HepG2 (cell line): ENCODE data around the gene C12orf60. TPM values are rescaled to one million over a fixed set of nuclear protein-coding genes. Genes with fewer than 3 reads are reported as not detected.

Experiments
- AGO2 ChIP-seq: fragments of 200-400 bp; formaldehyde crosslinking; optimal IDR thresholded peaks from 2 replicates; pipeline ENCODE3; 2017; ENCODE audit warnings: mild to moderate bottlenecking, low read depth, low read length, moderate library complexity
- ARNTL ChIP-seq: sonication (generic); formaldehyde crosslinking; IDR thresholded peaks from 2 replicates; pipeline ENCODE4 v1.4.0; 2020; ENCODE audit warnings: mild to moderate bottlenecking, missing genetic modification reagents
- DR1 ChIP-seq: sonication (generic); formaldehyde crosslinking; IDR thresholded peaks from 2 replicates; pipeline ENCODE4 v1.8.0; 2021; ENCODE audit warnings: mild to moderate bottlenecking, missing genetic modification reagents, inconsistent platforms
- EED ChIP-seq: sonication (generic); formaldehyde crosslinking; IDR thresholded peaks from 2 replicates; pipeline ENCODE4 v1.5.0; 2020; ENCODE audit warnings: mild to moderate bottlenecking, missing genetic modification reagents
- FOXK2 ChIP-seq: fragments of 450-650 bp; IDR thresholded peaks from 2 replicates; pipeline ENCODE4 v1.6.1; 2016
- FOXP1 ChIP-seq, 2 experiments: fragments of 450-650 bp in 1 of 2; IDR thresholded peaks; 2 replicates each; pipeline ENCODE4 v1.6.1; 2017 to 2018; ENCODE audit warnings: antibody characterized with exemption in 1 of 2
- IKZF1 ChIP-seq: fragments of 450-650 bp; IDR thresholded peaks from 2 replicates; pipeline ENCODE4 v1.7.1; 2016
- JUNB ChIP-seq: sonication (generic); formaldehyde crosslinking; IDR thresholded peaks from 2 replicates; pipeline ENCODE4 v1.8.0; 2022; ENCODE audit warnings: missing genetic modification reagents, mild to moderate bottlenecking, borderline replicate concordance
- KLF11 ChIP-seq: IDR thresholded peaks from 2 replicates; pipeline ENCODE4 v1.6.1; 2016; ENCODE audit warnings: missing compliant biosample characterization
- MTA3 ChIP-seq: sonication (generic); formaldehyde crosslinking; IDR thresholded peaks from 2 replicates; pipeline ENCODE4 v1.4.0; 2020; ENCODE audit warnings: missing genetic modification reagents
- PAWR ChIP-seq: sonication (generic); formaldehyde crosslinking; IDR thresholded peaks from 2 replicates; pipeline ENCODE4 v1.4.0; 2020; ENCODE audit warnings: missing genetic modification reagents, mild to moderate bottlenecking, borderline replicate concordance
- TMF1 ChIP-seq: sonication (generic); formaldehyde crosslinking; IDR thresholded peaks from 2 replicates; pipeline ENCODE4 v1.8.1; 2022; ENCODE audit warnings: low read depth, missing genetic modification reagents
- ZFP36 ChIP-seq: fragments of 150-350 bp; IDR thresholded peaks from 2 replicates; pipeline ENCODE4 v1.6.1; 2018; ENCODE audit warnings: borderline replicate concordance, low read length, low read depth; ENCODE audit not compliant: partially characterized antibody
- ZNF12 ChIP-seq: sonication (generic); formaldehyde crosslinking; IDR thresholded peaks from 2 replicates; pipeline ENCODE4 v1.5.0; 2020; ENCODE audit warnings: missing genetic modification reagents
- ZNF3 ChIP-seq: IDR thresholded peaks from 2 replicates; pipeline ENCODE4 v1.7.0; 2017; ENCODE audit warnings: inconsistent platforms
- ZNF431 ChIP-seq: sonication (generic); formaldehyde crosslinking; IDR thresholded peaks from 2 replicates; pipeline ENCODE4 v1.9.0; 2022; ENCODE audit warnings: missing genetic modification reagents, low read depth, mild to moderate bottlenecking, borderline replicate concordance
- ZNF678 ChIP-seq: sonication (generic); formaldehyde crosslinking; IDR thresholded peaks from 2 replicates; pipeline ENCODE4 v1.4.0; 2020; ENCODE audit warnings: mild to moderate bottlenecking, missing genetic modification reagents
- ZNF768 ChIP-seq: sonication (generic); formaldehyde crosslinking; IDR thresholded peaks from 2 replicates; pipeline ENCODE4 v1.4.0; 2020; ENCODE audit warnings: missing genetic modification reagents
- ZNF775 ChIP-seq: sonication (generic); formaldehyde crosslinking; IDR thresholded peaks from 2 replicates; pipeline ENCODE4 v1.4.0; 2020; ENCODE audit warnings: missing genetic modification reagents, mild to moderate bottlenecking, moderate library complexity, borderline replicate concordance
- ZNF816 ChIP-seq: sonication (generic); formaldehyde crosslinking; IDR thresholded peaks from 2 replicates; pipeline ENCODE4 v1.8.0; 2022; ENCODE audit warnings: missing genetic modification reagents, mild to moderate bottlenecking, borderline replicate concordance
- ZSCAN21 ChIP-seq: sonication (generic); formaldehyde crosslinking; IDR thresholded peaks from 2 replicates; pipeline ENCODE4 v1.8.0; 2022; ENCODE audit warnings: mild to moderate bottlenecking, missing genetic modification reagents, moderate library complexity, borderline replicate concordance
- polyA plus RNA-seq, 8 experiments: library from polyadenylated mRNA; depleted of rRNA in 3 of 8; stranded (reverse) in 7 of 8; unstranded in 1 of 8; fragments of >200 nt; fragmentation: Illumina TruSeq in 4 of 8; extraction: Trizol in 4 of 8; gene quantifications; 2 replicates each; pipeline versions ENCODE4 v1.2.1 to v1.2.3, GENCODE V29; 2011 to 2016; ENCODE audit warnings: low read depth in 4 of 8, missing spikeins in 1 of 8, mixed read lengths in 1 of 8; ENCODE audit not compliant: insufficient read depth in 1 of 8
- total RNA-seq, 5 experiments: library from RNA; depleted of rRNA; stranded (reverse); fragments of >200 nt; fragmentation: Illumina TruSeq; extraction: Trizol; gene quantifications; 2 replicates each; pipeline ENCODE4 v1.2.3, GENCODE V29; 2016; ENCODE audit warnings: low read depth in 1 of 5
- TF ChIP-seq, protein P1 (sequence below): sonication (generic); formaldehyde crosslinking; IDR thresholded peaks from 2 replicates; pipeline ENCODE4 v1.5.1; 2020; ENCODE audit warnings: missing genetic modification reagents, mild to moderate bottlenecking, borderline replicate concordance
- TF ChIP-seq, protein P2 (sequence below): sonication (generic); formaldehyde crosslinking; IDR thresholded peaks from 2 replicates; pipeline ENCODE4 v1.4.0; 2020; ENCODE audit warnings: missing genetic modification reagents, borderline replicate concordance
- TF ChIP-seq, protein P3 (sequence below): sonication (generic); formaldehyde crosslinking; IDR thresholded peaks from 2 replicates; pipeline ENCODE4 v1.4.0; 2020; ENCODE audit warnings: missing genetic modification reagents, borderline replicate concordance
- TF ChIP-seq, protein P4 (sequence below): sonication (generic); formaldehyde crosslinking; conservative IDR thresholded peaks from 2 replicates; pipeline ENCODE4 v1.4.0; 2020; ENCODE audit warnings: missing genetic modification reagents

Gene C12orf60
- total and polyA plus RNA-seq, 2 of the 13 experiments (the other 11 are each of a cell fraction or from before 2014, with no cell fraction given): 0.55 to 1.4 TPM

DNA sequence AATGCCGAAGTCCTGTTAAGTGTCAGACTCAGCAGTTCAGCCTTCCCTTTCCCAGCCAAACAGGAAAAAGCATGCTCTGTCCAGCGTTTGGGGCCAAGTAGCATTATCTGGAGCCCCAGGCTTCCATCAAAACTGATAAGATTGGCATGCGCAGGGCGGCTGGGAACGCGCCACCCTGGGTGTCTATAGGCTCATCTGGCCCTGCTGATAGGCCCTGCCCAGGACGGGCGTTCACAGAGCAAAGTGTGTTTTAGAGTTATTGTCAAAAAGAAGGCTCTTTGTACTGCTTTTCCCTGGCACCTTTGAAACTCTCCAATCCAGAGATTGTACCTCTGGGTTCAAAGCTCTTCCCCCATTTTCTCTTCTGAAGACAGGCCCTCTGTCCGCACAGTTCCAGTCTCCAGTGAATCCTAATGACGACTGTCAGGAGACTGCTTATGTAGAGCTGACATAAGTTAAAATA lies 40.0 kb downstream of the C12orf60 start, which contains the start of gene ART4 (continued):
- TF ChIP-seq TMF1 (CRISPR knock-in tag) (peak; percentile 70; the same call in 1 of the 2 replicates), EED (CRISPR knock-in tag) (no peak), ZNF3 (CRISPR knock-in tag) (no peak), ZSCAN21 (no peak), ZNF816 (CRISPR knock-in tag) (no peak), IKZF1 (no peak), FOXK2 (no peak), ZNF431 (CRISPR knock-in tag) (no peak), ZNF768 (CRISPR knock-in tag) (no peak), FOXP1 (IDR thresholded peaks at IDR 0.05) (no peak), FOXP1 (CRISPR knock-in tag; IDR thresholded peaks at IDR 0.05) (peak; percentile 40; the same call in 1 of the 2 replicates), JUNB (CRISPR knock-in tag) (no peak), ZFP36 (no peak), MTA3 (CRISPR knock-in tag) (no peak), ZNF12 (CRISPR knock-in tag) (no peak), DR1 (CRISPR knock-in tag) (no peak), KLF11 (no peak), ZNF678 (no peak), ZNF775 (CRISPR knock-in tag) (no peak), AGO2 (no peak), ARNTL (CRISPR knock-in tag) (no peak), PAWR (CRISPR knock-in tag) (no peak)
- TF ChIP-seq, protein P1, sequence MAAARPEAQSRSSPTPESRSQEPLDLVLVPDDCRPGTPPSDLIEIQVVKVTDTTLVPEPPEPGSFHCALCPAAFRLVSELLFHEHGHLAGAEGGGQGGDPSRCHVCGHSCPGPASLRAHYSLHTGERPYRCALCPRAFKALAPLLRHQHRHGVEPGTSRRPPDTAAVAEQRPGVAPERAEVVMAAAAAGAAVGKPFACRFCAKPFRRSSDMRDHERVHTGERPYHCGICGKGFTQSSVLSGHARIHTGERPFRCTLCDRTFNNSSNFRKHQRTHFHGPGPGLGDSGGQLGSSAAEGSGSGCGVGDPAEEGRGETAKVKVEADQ (CRISPR knock-in tag): no peak
- TF ChIP-seq, protein P2, sequence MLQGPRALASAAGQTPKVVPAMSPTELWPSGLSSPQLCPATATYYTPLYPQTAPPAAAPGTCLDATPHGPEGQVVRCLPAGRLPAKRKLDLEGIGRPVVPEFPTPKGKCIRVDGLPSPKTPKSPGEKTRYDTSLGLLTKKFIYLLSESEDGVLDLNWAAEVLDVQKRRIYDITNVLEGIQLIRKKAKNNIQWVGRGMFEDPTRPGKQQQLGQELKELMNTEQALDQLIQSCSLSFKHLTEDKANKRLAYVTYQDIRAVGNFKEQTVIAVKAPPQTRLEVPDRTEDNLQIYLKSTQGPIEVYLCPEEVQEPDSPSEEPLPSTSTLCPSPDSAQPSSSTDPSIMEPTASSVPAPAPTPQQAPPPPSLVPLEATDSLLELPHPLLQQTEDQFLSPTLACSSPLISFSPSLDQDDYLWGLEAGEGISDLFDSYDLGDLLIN: no peak
- TF ChIP-seq, protein P3, sequence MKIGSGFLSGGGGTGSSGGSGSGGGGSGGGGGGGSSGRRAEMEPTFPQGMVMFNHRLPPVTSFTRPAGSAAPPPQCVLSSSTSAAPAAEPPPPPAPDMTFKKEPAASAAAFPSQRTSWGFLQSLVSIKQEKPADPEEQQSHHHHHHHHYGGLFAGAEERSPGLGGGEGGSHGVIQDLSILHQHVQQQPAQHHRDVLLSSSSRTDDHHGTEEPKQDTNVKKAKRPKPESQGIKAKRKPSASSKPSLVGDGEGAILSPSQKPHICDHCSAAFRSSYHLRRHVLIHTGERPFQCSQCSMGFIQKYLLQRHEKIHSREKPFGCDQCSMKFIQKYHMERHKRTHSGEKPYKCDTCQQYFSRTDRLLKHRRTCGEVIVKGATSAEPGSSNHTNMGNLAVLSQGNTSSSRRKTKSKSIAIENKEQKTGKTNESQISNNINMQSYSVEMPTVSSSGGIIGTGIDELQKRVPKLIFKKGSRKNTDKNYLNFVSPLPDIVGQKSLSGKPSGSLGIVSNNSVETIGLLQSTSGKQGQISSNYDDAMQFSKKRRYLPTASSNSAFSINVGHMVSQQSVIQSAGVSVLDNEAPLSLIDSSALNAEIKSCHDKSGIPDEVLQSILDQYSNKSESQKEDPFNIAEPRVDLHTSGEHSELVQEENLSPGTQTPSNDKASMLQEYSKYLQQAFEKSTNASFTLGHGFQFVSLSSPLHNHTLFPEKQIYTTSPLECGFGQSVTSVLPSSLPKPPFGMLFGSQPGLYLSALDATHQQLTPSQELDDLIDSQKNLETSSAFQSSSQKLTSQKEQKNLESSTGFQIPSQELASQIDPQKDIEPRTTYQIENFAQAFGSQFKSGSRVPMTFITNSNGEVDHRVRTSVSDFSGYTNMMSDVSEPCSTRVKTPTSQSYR (CRISPR knock-in tag): no peak
- TF ChIP-seq, protein P4, sequence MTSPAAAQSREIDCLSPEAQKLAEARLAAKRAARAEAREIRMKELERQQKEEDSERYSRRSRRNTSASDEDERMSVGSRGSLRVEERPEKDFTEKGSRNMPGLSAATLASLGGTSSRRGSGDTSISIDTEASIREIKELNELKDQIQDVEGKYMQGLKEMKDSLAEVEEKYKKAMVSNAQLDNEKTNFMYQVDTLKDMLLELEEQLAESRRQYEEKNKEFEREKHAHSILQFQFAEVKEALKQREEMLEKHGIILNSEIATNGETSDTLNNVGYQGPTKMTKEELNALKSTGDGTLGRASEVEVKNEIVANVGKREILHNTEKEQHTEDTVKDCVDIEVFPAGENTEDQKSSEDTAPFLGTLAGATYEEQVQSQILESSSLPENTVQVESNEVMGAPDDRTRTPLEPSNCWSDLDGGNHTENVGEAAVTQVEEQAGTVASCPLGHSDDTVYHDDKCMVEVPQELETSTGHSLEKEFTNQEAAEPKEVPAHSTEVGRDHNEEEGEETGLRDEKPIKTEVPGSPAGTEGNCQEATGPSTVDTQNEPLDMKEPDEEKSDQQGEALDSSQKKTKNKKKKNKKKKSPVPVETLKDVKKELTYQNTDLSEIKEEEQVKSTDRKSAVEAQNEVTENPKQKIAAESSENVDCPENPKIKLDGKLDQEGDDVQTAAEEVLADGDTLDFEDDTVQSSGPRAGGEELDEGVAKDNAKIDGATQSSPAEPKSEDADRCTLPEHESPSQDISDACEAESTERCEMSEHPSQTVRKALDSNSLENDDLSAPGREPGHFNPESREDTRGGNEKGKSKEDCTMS (CRISPR knock-in tag): no peak
